ENCODE data around the gene CHRNB1.

The CHRNB1 gene

DNA sequence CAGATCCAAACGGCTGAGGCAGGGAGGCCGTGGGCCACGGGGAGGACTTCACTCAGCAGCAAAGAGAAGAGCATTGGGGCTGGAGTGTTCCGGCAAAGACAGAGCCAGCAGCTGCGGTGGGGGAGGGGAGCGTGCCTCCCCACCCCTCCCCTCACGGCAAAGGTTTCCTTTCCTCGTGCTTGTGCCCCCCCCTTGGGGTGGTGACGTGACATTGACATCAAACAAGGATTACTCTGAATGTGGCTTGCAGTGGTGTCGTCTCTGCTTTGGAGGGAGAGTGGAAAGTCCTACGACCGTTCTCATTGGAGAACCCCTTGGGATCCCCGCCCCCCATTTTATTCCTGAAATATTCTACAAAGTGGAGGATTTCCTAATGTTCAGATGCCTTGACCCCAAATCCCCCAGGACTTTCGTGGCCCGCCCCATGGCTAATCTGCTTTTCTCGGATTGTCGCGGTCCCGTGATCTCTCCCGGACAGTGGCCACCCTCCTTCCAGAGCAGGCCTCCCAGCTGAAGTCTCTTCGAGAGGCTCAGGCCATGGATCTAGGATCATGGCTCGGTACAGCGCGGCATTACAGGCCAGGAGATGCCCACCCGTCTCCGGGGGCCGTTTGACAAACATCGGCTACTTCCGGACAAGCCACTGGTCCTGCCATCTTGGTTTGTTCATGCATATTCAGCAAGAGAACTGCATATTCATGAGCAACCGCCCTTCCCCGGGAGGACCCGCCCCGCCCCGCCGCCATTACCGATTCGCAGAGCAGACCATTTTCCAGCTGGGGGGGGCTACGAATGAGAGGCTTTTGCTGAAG is 38.6 kb downstream of the CHRNB1 start:
- TF ChIP-seq, protein P1, sequence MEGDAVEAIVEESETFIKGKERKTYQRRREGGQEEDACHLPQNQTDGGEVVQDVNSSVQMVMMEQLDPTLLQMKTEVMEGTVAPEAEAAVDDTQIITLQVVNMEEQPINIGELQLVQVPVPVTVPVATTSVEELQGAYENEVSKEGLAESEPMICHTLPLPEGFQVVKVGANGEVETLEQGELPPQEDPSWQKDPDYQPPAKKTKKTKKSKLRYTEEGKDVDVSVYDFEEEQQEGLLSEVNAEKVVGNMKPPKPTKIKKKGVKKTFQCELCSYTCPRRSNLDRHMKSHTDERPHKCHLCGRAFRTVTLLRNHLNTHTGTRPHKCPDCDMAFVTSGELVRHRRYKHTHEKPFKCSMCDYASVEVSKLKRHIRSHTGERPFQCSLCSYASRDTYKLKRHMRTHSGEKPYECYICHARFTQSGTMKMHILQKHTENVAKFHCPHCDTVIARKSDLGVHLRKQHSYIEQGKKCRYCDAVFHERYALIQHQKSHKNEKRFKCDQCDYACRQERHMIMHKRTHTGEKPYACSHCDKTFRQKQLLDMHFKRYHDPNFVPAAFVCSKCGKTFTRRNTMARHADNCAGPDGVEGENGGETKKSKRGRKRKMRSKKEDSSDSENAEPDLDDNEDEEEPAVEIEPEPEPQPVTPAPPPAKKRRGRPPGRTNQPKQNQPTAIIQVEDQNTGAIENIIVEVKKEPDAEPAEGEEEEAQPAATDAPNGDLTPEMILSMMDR (conservative IDR thresholded peaks at IDR 0.05; ENCODE audit: low read depth, low read length) = no peak
- H3K4me3 ChIP-seq (ENCODE audit: low read length) = peak overlapping the region; percentile 82
- DNase-seq (ENCODE audit: low read depth) = peak; percentile 87

DNA sequence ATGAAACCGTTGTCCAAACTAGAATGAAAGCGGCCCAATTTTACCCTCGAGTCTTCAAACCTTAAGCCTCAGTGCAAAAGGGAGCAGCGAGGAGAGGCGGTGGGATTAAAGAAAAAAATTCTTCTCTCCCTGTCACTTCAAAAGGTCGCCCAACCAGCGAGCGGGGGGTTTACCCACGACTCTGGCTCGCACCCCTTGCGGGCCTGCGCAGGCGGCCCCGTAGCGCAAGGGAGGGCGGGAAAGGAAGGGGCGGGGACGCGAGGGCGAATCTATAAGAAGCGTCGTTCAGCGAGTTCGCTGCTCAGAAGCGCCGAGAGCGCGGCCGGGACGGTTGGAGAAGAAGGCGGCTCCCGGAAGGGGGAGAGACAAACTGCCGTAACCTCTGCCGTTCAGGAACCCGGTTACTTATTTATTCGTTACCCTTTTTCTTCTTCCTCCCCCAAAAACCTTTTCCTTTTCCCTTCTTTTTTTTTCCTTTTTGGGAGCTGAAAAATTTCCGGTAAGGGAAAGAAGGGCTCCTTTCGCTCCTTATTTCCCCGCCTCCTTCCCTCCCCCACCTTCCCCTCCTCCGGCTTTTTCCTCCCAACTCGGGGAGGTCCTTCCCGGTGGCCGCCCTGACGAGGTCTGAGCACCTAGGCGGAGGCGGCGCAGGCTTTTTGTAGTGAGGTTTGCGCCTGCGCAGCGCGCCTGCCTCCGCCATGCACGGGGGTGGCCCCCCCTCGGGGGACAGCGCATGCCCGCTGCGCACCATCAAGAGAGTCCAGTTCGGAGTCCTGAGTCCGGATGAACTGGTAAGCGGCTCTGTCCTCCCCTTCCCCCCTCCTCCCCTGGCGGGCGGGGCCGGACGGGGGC is 39.4 kb downstream of the CHRNB1 start, which contains the start of gene POLR2A:
Gene POLR2A, plus strand, starts transcription at position 300 of the 852 bp plus-strand sequence.
- DNase-seq (ENCODE audit: low read depth) = peak; percentile 89
- TF ChIP-seq, protein P1 (conservative IDR thresholded peaks at IDR 0.05; ENCODE audit: low read depth, low read length) = no peak
- H3K4me3 ChIP-seq (ENCODE audit: low read length) = peak within 1 kb of the TSS; percentile 82

DNA sequence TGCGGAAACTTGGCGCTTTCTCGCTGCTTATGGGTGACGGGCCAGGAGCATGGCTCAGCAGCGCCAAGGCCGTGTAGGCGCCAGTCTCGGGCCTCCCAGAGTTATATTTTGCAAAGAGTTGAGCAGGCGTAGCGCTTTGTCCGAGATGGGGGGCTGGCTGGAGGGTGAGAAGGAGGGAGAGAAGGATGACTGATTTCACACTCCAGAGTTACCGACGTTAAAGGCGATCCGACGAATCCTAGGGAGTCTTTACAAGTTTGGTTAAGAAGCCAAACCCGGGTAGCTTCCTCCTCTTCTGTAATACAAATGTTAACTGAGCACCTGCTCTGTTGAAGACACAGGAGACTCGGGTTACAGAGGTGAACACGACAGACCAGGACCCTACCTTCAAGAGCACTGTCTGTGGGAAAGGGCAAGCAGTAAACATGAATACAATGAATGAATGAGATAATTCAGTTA is 40.1 kb downstream of the CHRNB1 start:
- DNase-seq (ENCODE audit: low read depth) = no peak
- TF ChIP-seq, protein P1 (conservative IDR thresholded peaks at IDR 0.05; ENCODE audit: low read depth, low read length) = peak; percentile 19
- peak overlapping the region; percentile 82 for H3K4me3 ChIP-seq (ENCODE audit: low read length)

DNA sequence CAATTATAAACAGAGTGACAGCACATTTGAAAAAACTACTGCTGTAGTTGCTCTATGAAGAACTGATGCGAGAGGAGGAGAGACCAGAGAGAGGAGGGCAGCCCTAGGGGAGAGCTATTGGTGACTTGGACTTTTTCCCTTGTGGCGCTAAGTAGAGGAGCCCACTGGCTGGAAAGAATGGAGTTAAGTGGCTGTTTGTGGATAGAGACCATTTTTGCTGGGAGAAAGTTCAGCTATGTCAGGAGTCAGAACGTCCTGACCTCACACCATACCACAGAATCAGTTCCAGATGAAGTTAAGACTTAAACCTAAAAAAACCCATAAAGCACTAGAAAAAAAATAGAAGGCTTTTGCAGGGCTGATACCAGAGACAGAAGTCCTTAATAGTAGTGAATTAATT is 41.3 kb downstream of the CHRNB1 start:
- TF ChIP-seq, protein P1 (conservative IDR thresholded peaks at IDR 0.05; ENCODE audit: low read depth, low read length) = no peak
- DNase-seq (ENCODE audit: low read depth) = no peak
- H3K4me3 ChIP-seq (ENCODE audit: low read length) = peak overlapping the region; percentile 82

DNA sequence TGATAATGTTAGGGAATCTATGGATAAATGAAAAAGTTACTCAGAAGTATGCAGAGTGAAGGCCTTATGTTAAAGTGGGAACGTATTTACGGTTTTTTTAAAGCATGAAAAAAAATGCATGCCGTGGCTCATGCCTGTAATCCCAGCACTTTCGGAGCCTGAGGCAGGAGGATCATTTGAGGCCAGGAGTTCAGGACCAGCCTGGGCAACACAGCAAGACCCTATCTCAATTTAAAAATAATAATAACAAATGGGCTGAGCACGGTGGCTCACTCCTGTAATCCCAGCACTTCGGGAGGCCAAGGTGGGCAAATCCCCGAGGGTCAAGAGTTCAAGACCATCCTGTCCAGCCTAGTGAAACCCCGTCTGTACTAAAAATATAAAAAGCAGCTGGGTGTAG is 45.3 kb downstream of the CHRNB1 start:
- TF ChIP-seq, protein P1 (conservative IDR thresholded peaks at IDR 0.05; ENCODE audit: low read depth, low read length) = no peak

DNA sequence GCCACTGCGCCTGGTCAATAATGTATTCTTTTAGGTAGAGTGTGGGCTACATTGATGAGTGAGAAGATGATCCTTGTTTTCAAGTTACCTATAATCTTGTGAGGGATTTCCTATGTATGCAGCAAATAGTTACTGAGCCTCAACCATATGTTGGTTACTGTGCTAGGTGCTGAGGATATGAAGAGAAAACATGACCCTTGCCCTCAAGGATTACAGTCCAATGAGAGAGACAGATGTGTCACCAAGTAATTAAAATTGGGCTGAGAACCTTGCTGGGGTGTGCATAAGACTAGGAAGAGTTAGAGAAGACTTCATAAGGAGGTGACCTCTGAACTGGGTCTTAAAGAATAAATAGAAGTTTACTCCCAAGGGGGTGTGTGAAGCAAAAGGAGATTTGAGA is 46.7 kb downstream of the CHRNB1 start:
- H3K4me3 ChIP-seq (ENCODE audit: low read length) = no peak overlapping the region
- DNase-seq (ENCODE audit: low read depth) = no peak
- TF ChIP-seq, protein P1 (conservative IDR thresholded peaks at IDR 0.05; ENCODE audit: low read depth, low read length) = no peak

More for the DNA sequence above, 45.3 kb downstream of the CHRNB1 start:
- DNase-seq (ENCODE audit: low read depth) = no peak
- H3K4me3 ChIP-seq (ENCODE audit: low read length) = no peak overlapping the region
